Neural cell (in vitro differentiated cells): ENCODE data around the gene TSPAN1. TPM values are rescaled to one million over a fixed set of nuclear protein-coding genes. Genes with fewer than 3 reads are reported as not detected.

Source experiments
- H2AFZ ChIP-seq: fragments of 200-600, 300-800 bp; sonication (generic), shearing (Covaris generic); 2 replicates; pipeline ENCODE4 v1.6.0; 2014; ENCODE audit warnings: low read depth, mild to moderate bottlenecking, antibody characterized with exemption, low read length, moderate library complexity
- H3F3A ChIP-seq: fragments of 200-600 bp; shearing (Covaris generic); 2 replicates; pipeline ENCODE4 v1.6.1; 2016; ENCODE audit warnings: mild to moderate bottlenecking, moderate library complexity, mixed read lengths, antibody characterized with exemption, low read length; ENCODE audit not compliant: insufficient read depth, poor library complexity, severe bottlenecking
- H3K27ac ChIP-seq: fragments of 200-600, 300-800 bp; sonication (generic), shearing (Covaris generic); 2 replicates; pipeline ENCODE4 v1.5.1; 2014; ENCODE audit warnings: mild to moderate bottlenecking, low read length, moderate library complexity
- H3K27me3 ChIP-seq: fragments of 300-800, 200-600 bp; sonication (generic), shearing (Covaris generic); 2 replicates; pipeline ENCODE4 v1.6.0; 2014; ENCODE audit warnings: mild to moderate bottlenecking, low read depth, low read length, moderate library complexity; ENCODE audit not compliant: insufficient read depth
- H3K36me3 ChIP-seq: fragments of 300-800, 200-600 bp; sonication (generic), shearing (Covaris generic); 2 replicates; pipeline ENCODE4 v1.5.1; 2014; ENCODE audit warnings: mild to moderate bottlenecking, antibody characterized with exemption, low read length, moderate library complexity; ENCODE audit not compliant: insufficient read depth
- H3K4me2 ChIP-seq: fragments of 300-800, 200-600 bp; sonication (generic), shearing (Covaris generic); 2 replicates; pipeline ENCODE4 v1.6.0; 2014; ENCODE audit warnings: mild to moderate bottlenecking, low read length
- H3K4me3 ChIP-seq: fragments of 300-800, 200-600 bp; sonication (generic), shearing (Covaris generic); 2 replicates; pipeline ENCODE4 v1.5.1; 2014; ENCODE audit warnings: mild to moderate bottlenecking, low read length, moderate library complexity
- H3K79me2 ChIP-seq: fragments of 200-600 bp; shearing (Covaris generic); replicated peaks from 2 replicates; pipeline ENCODE4 v1.6.0; 2014; ENCODE audit warnings: mild to moderate bottlenecking, low read length, moderate library complexity; ENCODE audit not compliant: insufficient read depth
- H3K9ac ChIP-seq: fragments of 300-800, 200-600 bp; sonication (generic), shearing (Covaris generic); 2 replicates; pipeline ENCODE4 v1.6.1; 2016; ENCODE audit warnings: mild to moderate bottlenecking, low read length, mixed read lengths
- H3K9me2 ChIP-seq: fragments of 200-600 bp; shearing (Covaris generic); 2 replicates; pipeline ENCODE4 v1.6.1; 2016; ENCODE audit warnings: mild to moderate bottlenecking, low read length, mixed read lengths; ENCODE audit not compliant: insufficient read depth
- H3K9me3 ChIP-seq: fragments of 200-600, 300-800 bp; sonication (generic), shearing (Covaris generic); 2 replicates; pipeline ENCODE4 v1.6.1; 2016; ENCODE audit warnings: mild to moderate bottlenecking, mixed run types, low read length, moderate library complexity, mixed read lengths
- H4K20me1 ChIP-seq: fragments of 200-600 bp; shearing (Covaris generic); 2 replicates; pipeline ENCODE4 v1.6.1; 2016; ENCODE audit warnings: mild to moderate bottlenecking, mixed run types; ENCODE audit not compliant: insufficient read depth
- CTCF ChIP-seq: fragments of 450-650 bp; IDR thresholded peaks from 2 replicates; pipeline ENCODE4 v1.5.1; 2014; ENCODE audit warnings: antibody characterized with exemption, mild to moderate bottlenecking, moderate library complexity; ENCODE audit not compliant: poor library complexity, severe bottlenecking
- EP300 ChIP-seq: fragments of 450-650 bp; conservative IDR thresholded peaks from 2 replicates; pipeline ENCODE4 v1.6.1; 2014; ENCODE audit warnings: antibody characterized with exemption, mild to moderate bottlenecking, moderate library complexity; ENCODE audit not compliant: poor library complexity, severe bottlenecking
- EZH2 ChIP-seq: fragments of 200-600, 300-800 bp; shearing (Covaris generic), sonication (generic); IDR thresholded peaks from 2 replicates; pipeline ENCODE4 v1.6.1; 2014; ENCODE audit warnings: antibody characterized with exemption, low read length, borderline replicate concordance, mild to moderate bottlenecking; ENCODE audit not compliant: insufficient read depth, poor library complexity, severe bottlenecking
- MXI1 ChIP-seq: fragments of 450-650 bp; conservative IDR thresholded peaks from 2 replicates; pipeline ENCODE4 v1.6.1; 2014; ENCODE audit warnings: antibody characterized with exemption, mild to moderate bottlenecking; ENCODE audit not compliant: poor library complexity, severe bottlenecking
- POLR2AphosphoS5 ChIP-seq: IDR thresholded peaks from 2 replicates; pipeline ENCODE4 v1.6.1; 2012
- RAD21 ChIP-seq: fragments of 450-650 bp; conservative IDR thresholded peaks from 2 replicates; pipeline ENCODE4 v1.6.1; 2014; ENCODE audit warnings: antibody characterized with exemption, mild to moderate bottlenecking, moderate library complexity
- REST ChIP-seq: IDR thresholded peaks from 2 replicates; pipeline ENCODE4 v1.6.1; 2012; ENCODE audit warnings: borderline replicate concordance
- SMC3 ChIP-seq: fragments of 450-650 bp; conservative IDR thresholded peaks from 2 replicates; pipeline ENCODE4 v1.6.1; 2014; ENCODE audit warnings: antibody characterized with exemption, mild to moderate bottlenecking, moderate library complexity; ENCODE audit not compliant: poor library complexity
- TAF1 ChIP-seq: IDR thresholded peaks from 2 replicates; pipeline ENCODE4 v1.6.1; 2012; ENCODE audit warnings: low read depth
- polyA plus RNA-seq: library from polyadenylated mRNA; depleted of rRNA; stranded (reverse); fragments of >200 nt; gene quantifications from 2 replicates; pipeline ENCODE4 v1.2.3, GENCODE V29; 2014

The TSPAN1 gene
- polyA plus RNA-seq, 1 donor from 2014 or later = 0.62 TPM

- H3K36me3 ChIP-seq = no peaks in the 10 kb centered on the region
- H2AFZ ChIP-seq = no peak overlapping the region
These were observed 15.7 kb downstream of the TSPAN1 start for GRCh38 chr1:46190539-46190938.

GRCh38 chr1:46191033-46191701 is 16.3 kb downstream of the TSPAN1 start:
- Histone ChIP-seq H3K36me3 (no peaks in the 10 kb centered on the region), H3K9ac (no peak overlapping the region), H3K9me3 (no peaks in the 10 kb centered on the region), H2AFZ (no peak overlapping the region), H3F3A (no peaks in the 10 kb centered on the region), H3K27me3 (no peaks in the 10 kb centered on the region), H3K79me2 (no peaks in the 10 kb centered on the region), H3K9me2 (no peaks in the 10 kb centered on the region), H3K4me3 (no peak overlapping the region), H3K27ac (no peak overlapping the region), H4K20me1 (no peaks in the 10 kb centered on the region), H3K4me2 (no peak overlapping the region)
- no peak for TF ChIP-seq EP300
- no peak for TF ChIP-seq EZH2
- no peak for TF ChIP-seq REST

More at GRCh38 chr1:46190539-46190938, 15.7 kb downstream of the TSPAN1 start:
- no peak overlapping the region for H3K27ac ChIP-seq
- no peaks in the 10 kb centered on the region for H3F3A ChIP-seq
- H3K4me2 ChIP-seq = no peak overlapping the region
- H3K79me2 ChIP-seq = no peaks in the 10 kb centered on the region
- no peaks in the 10 kb centered on the region for H3K27me3 ChIP-seq
- H4K20me1 ChIP-seq = no peaks in the 10 kb centered on the region
- H3K4me3 ChIP-seq = no peak overlapping the region
- no peaks in the 10 kb centered on the region for H3K9me2 ChIP-seq
- no peak overlapping the region for H3K9ac ChIP-seq
- H3K9me3 ChIP-seq = no peaks in the 10 kb centered on the region
- TF ChIP-seq POLR2AphosphoS5 (no peak), REST (no peak), SMC3 (no peak), EP300 (no peak), CTCF (no peak), RAD21 (no peak), EZH2 (no peak), TAF1 (no peak), MXI1 (no peak)
